HG02678 (cell line): Measurements from ENCODE around the gene FHIT.

Source experiments
- ATAC-seq: cut with Tn5 transposase; IDR thresholded peaks from one replicate; pipeline ENCODE4 v1.9.1; 2021; ENCODE audit warnings: mild to moderate bottlenecking, moderate library complexity; ENCODE audit not compliant: unreplicated experiment

Gene FHIT

GRCh38 chr3:60870396-60870795, 380.9 kb downstream of the FHIT start:
- no peak for ATAC-seq

DNA sequence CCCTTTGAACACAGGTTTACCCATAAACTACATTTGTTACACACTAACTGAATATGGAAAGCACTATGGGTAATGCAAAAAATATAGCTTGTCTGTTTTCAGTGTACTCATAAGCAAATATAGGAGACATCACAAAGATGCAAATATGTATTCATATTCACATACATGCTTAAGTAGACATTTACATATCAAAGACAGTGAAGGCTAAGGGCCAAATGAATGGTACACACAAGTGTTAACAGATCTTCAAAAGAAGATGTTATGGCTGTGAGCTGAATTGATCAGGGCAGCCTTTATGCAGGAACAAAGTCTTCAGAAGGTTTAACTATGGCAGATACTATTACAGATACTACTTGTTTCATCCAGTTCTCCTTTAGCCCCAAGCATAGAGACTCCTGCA, 384.1 kb downstream of the FHIT start:
- ATAC-seq: no peak

DNA sequence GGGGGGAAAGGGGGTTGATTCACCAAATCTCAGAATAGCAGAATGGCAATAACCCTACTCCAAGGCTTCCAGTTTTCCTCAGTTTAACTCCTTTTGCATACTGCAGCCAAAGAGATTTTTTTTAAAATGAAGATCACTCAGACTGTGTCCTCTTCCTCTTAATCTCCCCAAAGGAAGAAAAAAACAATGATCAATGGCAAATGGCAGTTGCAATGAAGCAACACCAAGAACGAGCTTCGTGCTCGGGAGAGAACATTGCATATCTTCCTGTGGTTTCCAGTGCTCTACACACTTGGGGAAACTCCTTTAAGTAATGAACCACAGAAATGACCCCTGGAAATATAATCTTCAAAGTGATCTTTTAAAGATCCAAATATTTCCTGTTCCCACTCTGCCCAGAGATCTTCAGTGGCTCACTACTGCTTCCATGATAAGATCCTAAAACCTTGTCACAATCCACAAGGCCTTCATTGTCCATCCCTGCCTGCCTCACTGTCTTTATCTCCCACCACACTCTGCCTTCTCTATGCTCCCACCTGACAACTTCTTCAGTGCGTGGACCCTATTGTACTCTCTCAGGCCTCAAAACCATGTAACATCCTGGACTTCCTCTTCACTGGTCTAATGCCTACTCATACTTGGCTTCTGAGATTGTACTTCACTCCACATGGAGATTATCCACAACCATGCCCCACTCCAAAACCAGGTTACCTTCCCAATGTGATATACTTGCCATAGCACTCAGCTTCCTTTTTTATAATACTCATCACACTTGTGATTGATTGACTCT, 394.8 kb downstream of the FHIT start:
- ATAC-seq: no peak

DNA sequence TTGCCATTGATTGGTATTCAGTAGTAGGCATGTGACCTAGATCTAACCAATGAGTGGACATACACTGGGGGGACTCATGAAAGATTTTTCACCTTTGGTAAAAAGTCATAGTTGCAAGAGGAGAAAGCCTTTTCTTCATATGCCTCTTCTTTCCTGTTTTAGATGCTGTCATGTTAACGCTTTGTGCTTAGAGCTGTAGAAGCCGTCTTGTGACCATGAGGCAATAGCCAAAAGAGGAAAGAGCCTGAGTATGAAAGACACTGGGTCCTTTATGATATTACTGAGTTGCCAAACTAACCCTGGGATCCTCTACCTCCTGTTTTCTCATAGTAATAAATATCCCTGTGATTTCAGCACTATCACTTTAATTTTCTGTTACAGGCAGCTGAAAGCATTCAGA, 396.0 kb downstream of the FHIT start:
- ATAC-seq: no peak

DNA sequence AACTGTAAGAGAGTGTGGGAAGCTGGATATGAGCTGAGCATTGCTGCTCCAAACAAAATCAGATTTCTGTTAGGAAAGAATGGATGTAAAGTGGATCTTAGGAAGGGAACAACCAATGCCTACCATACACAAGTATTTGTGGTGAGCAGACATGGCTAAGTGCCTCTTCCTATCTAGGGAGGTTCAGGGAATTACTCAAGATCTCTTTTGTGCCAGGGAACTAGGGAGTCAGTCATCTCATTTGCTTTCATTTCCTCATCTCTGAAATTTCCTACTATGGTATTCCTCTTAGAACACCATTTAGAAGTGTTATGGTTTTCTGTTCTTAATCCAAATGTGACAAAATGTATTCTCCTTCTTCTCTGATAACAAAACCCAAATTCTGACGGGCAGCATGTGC, 396.5 kb downstream of the FHIT start:
- ATAC-seq: no peak

DNA sequence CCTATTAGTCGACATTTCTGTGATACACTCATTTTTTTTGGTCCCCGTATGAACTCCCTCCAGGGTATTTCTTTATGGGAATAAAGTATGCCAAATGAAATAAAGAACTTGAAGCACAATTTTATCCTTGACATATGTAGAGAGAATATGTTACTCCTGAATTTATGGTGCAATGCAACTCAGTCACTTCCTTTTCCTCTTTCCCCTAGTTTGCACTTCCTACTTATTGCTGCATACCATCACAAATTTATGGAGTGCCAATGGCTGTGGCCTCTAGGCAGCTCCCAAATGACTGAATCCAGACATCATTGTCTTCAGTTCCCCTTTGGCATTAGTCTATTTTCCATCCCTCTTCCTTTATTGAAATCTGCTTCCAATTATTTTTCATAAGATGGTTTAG, 403.5 kb downstream of the FHIT start:
- no peak for ATAC-seq

DNA sequence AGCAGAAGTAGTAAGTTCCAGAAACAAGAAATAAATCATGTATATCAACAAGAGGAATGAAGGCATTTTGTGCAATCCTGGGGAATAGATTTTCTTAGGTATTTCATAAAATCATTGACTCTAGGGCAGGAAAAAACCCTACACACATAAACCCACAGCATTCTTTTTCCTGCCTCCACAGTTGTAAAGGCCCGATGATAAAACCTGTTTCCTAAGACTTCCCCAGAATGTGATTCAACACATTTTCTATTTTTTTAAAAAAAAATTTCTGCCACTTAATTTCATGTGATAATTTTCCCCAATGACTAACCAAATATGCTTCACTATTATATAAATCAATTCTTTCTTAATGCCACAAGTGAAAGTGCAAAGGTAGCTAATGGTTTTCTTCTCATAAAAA, 407.0 kb downstream of the FHIT start:
- ATAC-seq: no peak

DNA sequence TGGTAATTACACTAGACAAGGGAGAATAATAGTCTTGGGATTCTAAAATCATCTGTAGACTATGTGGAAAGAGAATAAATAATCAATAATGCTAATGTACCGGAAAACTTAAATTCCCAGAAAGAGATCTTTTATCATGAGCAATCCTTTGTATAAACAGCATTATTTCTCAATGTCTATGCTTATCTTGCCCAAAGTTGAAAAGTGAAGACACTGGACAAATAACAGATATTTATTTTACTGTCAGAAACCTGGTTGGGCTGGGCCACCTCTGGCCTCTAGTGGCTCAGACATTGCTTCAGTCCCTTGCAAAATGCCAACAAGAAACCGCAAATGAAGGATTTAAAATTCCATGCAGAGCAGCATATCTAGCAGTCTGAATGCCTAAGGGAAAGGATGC, 409.9 kb downstream of the FHIT start:
- ATAC-seq: no peak

DNA sequence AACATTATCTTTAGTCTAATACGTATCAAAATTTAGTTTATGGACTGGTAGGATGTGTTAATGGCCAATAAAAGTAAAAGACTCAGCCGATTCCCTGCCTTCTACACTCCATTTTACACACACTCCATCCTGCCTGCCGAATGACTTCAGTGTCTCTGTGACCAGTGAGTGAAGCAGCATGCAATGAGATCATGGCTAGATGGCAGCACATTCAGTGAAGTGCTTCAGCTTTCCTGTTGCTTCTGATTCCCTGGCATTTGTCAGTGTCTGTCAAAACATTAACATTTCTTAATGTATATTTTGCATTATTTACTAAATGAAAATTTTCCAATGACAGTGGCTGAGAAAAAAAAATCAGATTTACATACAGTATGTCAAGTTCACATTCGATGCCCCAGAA, 412.0 kb downstream of the FHIT start:
- no peak for ATAC-seq

- no peak for ATAC-seq
Observed at GRCh38 chr3:60835796-60836195, 415.5 kb downstream of the FHIT start.

DNA sequence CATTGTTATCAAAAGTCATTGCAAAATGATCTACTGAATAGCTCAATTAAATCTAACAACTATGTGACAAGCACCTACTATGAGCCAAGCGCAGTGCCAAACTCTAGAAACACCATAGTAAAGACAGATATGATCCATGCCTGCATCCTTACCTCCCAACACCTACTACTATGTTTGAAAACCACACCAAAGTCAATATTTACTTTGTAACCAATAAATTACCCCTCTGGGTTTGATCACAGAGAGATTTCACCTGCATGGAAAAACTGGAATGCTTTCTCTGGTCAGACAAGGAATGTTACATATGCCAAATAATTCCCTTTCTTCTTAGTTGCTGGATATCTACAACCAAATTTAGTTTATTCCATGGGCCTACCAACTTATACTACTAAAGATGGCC, 422.2 kb downstream of the FHIT start:
- ATAC-seq: no peak

GRCh38 chr3:60827666-60828065, 423.6 kb downstream of the FHIT start:
- no peak for ATAC-seq

GRCh38 chr3:60826511-60826910, 424.7 kb downstream of the FHIT start:
- ATAC-seq: no peak

DNA sequence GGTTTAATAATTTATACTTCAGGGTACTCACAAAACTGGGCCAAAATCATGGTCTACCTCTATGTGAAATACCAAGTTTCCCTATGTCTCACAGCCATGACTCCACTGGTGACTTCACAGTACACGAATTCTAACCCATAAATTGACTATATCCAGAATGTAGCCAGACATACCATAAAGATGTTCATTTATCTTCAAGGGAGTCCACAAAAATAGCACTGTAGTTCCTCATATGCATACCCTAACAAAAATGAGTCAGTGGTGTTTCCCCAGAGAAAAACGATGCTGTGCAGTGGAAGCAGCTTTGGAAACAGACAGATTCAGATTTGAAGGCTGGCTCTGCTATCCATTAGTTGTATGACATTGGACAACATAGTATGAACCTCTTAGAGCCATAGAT, 438.8 kb downstream of the FHIT start:
- peak; percentile 55 for ATAC-seq

GRCh38 chr3:60810881-60811280, 440.4 kb downstream of the FHIT start:
- no peak for ATAC-seq

GRCh38 chr3:60809857-60810610, 441.2 kb downstream of the FHIT start:
- no peak for ATAC-seq

DNA sequence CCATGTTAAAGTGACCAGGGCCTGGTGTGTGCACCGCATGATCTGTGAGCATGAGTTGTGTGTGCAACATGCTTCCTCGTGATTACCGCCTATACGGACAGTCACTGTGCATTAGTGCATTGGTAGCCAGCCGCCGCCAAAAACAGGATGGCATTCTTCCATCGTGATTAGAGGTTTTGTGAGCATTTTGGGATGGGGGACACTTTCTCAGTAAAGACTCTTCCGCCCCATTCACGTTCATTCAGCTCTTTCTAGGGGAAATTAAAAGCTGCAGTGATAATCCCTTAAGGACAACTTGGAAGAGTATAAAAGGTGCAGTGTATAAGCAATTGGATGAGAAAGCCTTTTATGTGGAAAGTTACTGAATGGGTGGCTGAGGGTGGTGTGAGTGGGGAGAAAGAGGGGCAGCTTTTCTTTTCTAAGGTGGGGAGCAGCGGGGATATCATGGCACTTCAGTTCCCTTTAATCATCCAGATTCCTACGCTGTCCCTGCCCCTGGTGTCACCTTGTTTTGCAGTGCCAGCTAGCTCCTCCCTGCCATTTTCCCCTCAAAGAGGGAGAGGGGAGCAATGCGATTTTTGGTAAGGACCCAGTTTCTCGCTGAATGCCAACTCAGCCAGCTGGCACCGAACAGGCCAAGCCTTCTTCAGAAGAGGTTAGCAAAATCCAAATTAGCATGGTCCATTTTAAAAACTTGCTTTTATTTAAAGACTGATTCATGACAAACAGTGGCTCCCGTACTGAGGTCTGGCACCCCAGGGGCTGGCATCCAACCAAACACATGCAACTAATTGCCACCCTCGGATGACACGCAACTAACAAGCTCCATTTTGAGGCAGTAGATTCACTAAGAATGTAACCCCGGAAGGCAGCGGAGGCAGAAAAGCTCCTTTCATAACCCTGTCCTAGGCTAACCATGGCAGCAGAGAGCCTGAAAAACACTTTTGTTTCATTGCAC, 447.8 kb downstream of the FHIT start:
- ATAC-seq: no peak

DNA sequence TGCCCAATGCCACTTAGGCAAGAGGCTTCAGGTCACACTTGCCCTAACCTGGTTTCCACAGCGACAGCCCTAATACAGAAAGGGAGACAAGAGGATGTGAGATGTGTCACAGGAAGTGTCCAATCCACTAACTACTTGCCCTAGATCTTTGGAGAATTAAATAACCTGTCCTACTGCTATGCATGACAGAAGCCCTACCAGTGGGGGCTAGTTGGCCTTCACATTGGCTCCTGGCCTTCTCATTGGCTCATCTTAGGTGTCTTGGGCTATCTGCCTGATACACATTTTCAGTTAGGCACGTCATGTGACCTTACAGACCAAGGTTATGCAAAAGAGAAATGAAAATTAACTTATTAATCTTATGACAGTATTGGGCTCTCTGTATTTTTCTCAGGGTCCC, 449.9 kb downstream of the FHIT start:
- no peak for ATAC-seq

DNA sequence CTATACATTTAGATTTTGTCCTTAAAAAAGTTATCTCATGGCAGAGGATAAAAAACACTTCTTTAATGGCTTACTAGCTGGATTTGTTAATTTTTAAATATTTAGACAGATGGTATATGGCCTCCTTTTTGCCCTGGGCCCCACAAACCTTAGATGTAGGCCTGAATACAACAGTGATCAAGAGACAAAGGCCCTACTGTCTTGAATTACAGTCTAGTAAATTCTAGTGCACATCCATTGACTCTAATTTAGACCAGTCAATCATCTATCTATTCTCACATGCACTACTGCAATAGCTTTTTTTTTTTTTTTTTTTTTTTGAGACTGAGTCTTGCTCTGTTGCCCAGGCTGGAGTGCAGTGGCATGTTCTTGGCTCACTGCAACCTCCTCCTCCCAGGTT, 452.8 kb downstream of the FHIT start:
- ATAC-seq: no peak

- ATAC-seq: no peak
Observed at GRCh38 chr3:60792249-60792852, 458.9 kb downstream of the FHIT start.

DNA sequence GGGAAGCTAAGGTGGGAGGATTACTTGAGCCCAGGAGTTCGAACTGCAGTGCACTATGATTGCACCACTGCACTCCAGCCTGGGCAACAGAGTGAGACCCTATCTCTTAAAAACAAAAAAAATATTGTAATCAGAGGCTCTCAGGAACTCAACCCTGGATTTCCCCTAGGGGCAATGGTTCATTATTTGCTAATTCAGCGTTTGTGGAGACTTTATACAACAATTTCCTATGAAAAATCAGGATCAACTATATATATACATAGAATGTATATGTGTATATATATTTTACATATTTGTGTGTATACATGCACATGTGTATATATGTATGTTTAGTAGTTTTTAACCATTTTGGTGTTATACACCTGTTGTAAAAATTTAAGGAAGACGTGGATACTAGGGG, 463.1 kb downstream of the FHIT start:
- no peak for ATAC-seq
